ENCODE results near the gene TFCP2L1. TPM values are rescaled to one million over a fixed set of nuclear protein-coding genes. Genes with fewer than 3 reads are reported as not detected.

The TFCP2L1 gene, protein sequence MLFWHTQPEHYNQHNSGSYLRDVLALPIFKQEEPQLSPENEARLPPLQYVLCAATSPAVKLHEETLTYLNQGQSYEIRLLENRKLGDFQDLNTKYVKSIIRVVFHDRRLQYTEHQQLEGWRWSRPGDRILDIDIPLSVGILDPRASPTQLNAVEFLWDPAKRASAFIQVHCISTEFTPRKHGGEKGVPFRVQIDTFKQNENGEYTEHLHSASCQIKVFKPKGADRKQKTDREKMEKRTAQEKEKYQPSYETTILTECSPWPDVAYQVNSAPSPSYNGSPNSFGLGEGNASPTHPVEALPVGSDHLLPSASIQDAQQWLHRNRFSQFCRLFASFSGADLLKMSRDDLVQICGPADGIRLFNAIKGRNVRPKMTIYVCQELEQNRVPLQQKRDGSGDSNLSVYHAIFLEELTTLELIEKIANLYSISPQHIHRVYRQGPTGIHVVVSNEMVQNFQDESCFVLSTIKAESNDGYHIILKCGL
- under 0.01 TPM in 1 of 2 replicates, not detected in the other for total RNA-seq

DNA sequence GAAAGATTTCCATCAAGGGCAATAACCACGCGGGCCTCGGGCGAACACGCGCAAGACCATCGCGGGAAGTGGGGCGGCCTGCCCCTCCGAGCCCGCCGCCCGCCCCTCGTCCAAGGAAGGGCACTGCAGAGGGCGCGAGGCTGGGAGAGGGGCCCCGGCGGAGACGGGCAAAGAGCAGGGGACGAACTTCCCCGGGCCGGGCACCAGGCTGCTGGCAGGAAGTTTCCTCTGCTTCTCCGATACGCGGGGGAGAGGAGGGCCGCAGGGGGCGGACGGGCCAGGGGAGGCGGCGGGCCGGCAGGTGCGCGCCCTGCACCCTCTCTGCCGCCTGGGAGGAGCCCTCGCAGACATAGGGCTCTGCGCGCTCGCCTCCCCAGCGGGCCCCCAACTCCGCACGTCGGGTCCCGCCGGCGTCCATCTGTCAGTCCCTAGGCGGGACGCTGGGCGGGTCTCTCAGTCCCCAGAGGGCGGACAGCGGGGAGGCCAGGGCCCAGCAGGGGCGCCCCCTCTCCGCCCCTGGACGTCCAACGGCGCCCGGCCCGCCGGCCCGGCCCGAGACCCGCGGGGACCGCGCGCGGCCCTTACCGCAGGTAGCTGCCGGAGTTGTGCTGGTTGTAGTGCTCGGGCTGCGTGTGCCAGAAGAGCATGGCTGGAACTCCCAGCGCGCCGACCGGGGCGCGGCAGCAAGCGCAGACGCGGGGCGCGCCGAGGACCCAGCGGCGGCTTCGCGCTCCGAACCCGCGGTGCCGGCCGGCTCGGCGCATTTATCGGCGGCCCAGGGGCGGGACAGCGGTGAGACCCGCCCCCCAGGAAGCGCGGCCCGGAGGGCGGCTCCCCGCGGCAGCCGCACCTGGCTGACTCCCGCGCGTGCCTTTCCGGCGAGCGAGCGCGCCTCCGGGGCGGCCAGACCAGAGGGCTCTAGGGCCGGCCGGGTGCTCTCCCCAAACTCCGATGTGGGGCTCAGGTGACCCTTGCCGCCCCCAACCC is at the start of gene TFCP2L1:
TSS of gene TFCP2L1 (minus strand) at position 740 of the 987 bp plus-strand sequence. CDS start at position 647, 93 bp downstream.

Other genes starting within 250 kb of the TFCP2L1 start
- gene RNU4ATAC, start 245.7 kb upstream of the TFCP2L1 start, total RNA-seq, result under 0.01 TPM in 1 of 2 replicates, not detected in the other